Measurements from ENCODE around the gene AMIGO1. TPM values are rescaled to one million over a fixed set of nuclear protein-coding genes. Genes with fewer than 3 reads are reported as not detected.
A peak's percentile ranks its signal among the peaks of the same experiment; 100 is the strongest.

The AMIGO1 gene
- polyA plus RNA-seq, 4 donors = 8.0 to 9.1 (median 9.0) TPM

GRCh38 chr1:109532365-109533136, 23.0 kb upstream of the AMIGO1 start:
- DNase-seq (ENCODE audit: low read depth in 4 of 4, low spot score in 3 of 4) = peak in 2 of 4 donors; percentile 67 to 77

- no peak for DNase-seq (ENCODE audit: low read depth in 4 of 4, low spot score in 3 of 4)
Measured at GRCh38 chr1:109531826-109532364, 22.4 kb upstream of the AMIGO1 start.

GRCh38 chr1:109531380-109531779, 21.9 kb upstream of the AMIGO1 start:
- DNase-seq (ENCODE audit: low read depth in 4 of 4, low spot score in 3 of 4) = no peak

DNA sequence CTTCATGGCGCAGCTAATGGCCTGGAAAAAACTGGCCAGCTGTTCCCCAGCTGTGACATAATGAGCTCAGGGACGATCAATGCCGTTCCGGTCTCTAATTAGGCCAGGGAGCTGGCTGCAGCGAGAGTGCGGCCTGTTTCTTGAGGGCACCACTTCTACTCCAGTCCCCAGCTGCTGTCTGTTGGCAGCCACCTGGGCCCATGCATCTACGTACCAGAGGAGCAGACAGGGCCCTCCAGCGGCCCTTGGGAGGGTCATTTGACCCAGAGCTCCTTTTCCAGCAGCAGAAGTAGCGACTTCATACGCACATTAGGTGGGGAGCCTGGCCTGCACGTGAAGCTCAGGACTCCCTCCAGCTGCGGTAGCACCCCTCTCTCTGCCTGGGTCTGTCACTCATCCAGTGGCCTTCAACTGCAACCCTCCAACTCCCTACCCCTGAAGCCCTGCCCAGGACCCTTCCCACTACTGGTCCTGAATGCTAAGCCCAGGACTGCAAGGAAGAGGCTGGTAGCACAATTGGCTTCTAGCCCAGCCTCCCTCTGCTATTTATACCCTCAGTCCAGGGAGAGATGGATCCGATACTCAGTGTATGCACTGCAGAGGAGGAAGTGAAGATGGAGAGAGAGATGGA, 21.0 kb upstream of the AMIGO1 start:
- no peak for DNase-seq (ENCODE audit: low read depth in 4 of 4, low spot score in 3 of 4)

DNA sequence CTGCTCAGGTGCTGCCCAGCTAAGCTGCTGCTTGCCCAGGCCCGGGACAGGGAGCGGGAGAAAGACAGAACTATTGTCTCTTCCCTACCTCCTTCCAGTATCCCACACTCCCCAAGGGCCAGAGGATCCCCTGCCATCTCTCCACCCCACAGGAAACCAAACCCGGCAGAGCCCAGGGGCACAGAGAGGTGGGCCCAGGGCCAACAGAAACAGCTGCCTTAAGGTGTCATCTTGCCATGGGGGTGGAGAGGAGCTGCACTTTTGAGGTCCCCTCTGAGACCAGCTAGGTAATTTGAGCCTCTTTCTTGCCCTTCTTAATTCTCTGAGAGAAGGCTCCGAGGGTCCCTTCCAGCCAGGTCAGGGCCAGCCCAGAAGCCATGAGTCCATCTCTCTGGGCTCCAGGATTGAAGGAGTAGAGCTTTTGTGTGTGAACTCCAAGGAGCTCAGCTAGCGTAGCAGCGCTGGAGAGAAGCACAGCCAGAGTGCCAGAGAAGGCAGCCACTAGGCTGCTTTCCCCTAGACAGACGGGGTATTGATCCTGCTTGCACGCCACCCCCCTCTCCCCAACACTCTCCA, 20.4 kb upstream of the AMIGO1 start:
- DNase-seq (ENCODE audit: low read depth in 4 of 4, low spot score in 3 of 4) = no peak

DNA sequence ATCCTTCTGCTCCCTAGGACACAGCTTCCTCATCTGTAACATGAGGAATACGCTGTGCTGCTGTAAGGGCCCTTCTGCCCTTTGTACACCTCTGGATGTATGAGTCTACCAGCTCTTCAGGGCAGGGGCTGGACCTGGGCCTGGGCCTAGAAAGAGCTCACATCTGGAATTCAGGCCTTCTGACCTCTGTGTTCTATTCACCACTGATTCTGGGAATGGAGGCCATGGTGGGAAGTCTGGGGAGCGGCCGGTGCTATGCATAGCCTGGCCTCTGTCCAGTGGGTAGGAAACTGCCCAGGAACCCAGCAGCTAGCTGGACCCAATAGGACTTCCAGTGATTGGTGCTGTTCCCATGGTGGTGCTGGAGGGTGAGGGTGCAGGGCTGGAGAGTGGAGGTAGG, 19.2 kb upstream of the AMIGO1 start:
- no peak for DNase-seq (ENCODE audit: low read depth in 4 of 4, low spot score in 3 of 4)

GRCh38 chr1:109527846-109528695, 18.5 kb upstream of the AMIGO1 start:
- no peak for DNase-seq (ENCODE audit: low read depth in 4 of 4, low spot score in 3 of 4)

DNA sequence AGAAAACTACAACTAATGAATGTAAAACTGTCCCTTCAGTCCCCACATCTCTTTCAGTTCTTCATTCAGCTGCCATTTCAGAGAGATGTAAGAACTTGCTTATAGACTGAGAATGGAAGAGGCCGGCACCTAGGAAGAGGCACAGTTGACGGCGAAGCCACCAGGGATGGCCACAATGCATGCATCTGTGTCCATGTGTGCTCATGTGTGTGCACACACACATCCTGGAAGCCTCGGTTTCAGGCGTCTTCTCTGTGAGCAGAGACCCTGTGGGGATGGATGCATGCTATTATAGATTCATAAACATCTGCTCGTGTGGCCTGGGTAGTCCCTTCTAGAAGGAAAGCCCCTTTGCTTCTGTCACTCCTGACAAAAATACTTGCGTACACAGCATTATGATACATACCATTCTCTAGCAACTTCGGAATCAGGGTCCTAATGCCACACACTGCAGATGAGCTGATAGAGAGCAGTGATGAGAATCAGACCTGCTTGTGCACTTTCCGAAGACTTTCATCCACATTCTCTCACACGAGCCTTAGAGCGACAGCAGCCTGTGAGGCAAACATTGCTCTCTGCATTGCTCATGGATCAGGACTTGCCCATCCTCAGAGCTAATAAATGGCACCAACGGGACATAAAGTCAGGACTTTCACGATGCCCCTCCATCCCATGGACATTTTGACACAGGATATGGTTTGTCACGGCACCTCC, 17.7 kb upstream of the AMIGO1 start:
- DNase-seq (ENCODE audit: low read depth in 4 of 4, low spot score in 3 of 4) = no peak

GRCh38 chr1:109523706-109524105, 14.2 kb upstream of the AMIGO1 start:
- no peak for DNase-seq (ENCODE audit: low read depth in 4 of 4, low spot score in 3 of 4)

DNA sequence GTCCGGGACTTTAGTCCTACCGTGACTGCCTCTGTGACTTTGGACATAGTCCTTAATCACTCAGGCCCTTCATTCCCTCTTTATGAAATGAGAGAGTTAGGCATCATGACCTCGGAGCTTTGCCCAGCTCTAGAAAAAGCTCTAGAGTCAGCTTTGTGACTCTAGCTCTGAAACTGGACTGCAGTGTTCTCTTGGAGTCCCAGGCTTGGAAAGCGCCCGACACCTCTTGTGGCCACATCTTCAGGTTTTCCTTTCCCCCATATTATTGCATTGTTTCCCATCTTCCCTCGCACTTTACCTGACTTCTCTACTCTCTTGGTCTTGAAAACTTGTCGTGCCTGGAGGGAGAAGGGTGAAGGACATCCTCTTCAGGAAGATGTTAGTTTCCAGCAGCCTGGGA, 12.5 kb upstream of the AMIGO1 start:
- no peak for DNase-seq (ENCODE audit: low read depth in 4 of 4, low spot score in 3 of 4)

DNA sequence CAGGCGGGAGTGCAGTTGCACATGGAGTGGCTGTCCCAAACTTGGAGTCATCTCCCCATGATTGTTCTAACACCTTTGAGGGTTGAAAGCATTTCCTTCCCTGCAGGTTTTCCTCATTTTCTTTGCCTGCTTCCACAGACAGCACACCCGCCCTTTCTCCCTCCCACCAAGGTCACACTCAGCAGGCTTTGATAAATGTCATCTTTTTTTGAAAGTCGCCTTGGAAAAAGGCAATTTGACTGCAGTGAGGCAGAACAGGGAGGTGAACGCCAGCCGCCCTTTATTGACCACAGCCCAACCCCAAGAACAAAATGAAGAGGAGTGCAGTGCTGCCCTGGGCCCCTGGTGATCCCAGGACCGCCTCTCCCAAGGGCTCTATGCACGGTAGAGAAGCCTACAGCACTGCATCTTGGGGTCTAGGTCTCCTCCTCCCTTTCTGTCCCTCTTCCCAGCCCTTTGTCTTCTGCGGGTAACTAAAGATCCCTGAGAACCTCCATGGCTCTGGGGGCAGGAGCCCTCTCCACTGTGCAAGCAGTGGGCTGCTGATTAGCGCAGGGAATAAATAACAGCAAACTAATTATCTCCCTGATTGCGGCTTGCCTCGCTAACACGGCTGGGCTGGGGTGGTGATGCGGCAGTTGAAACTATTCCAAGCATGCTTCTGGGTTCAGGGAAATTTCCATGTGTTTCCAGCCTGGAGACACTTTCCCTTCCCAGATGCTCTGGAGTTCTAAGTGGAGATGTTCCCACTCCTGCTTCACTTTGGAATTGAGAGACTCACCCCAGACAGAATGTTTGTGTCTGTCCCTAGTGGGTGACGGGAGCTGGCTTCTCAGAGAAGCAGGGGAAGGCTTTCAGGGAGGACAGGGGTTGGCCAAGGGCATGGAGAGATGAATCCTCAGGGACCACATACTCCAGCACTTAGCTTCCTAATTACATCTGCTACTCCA, 11.8 kb upstream of the AMIGO1 start:
- DNase-seq (ENCODE audit: low read depth in 4 of 4, low spot score in 3 of 4) = no peak

- DNase-seq (ENCODE audit: low read depth in 4 of 4, low spot score in 3 of 4) = no peak
Measured at GRCh38 chr1:109517337-109517736, 7.8 kb upstream of the AMIGO1 start.

DNA sequence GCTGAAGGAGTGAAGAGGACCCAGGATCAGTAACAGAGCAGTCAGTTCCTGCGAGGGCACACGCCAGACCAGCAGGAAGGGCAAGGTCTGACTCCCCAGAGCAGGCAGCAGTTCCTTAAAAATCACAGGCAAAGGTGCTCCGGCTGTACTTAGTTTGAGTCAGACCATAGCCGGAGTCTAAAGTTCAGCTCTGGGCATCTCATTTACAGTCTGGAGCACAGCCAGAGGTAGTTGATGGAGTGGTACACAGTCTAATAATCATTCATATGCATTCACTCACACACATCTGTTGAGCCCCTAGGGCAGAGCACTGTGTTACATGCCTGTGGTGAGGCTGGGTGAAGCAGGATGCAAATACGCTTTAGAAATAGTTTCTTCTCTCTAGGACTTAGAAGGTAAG, 7.3 kb upstream of the AMIGO1 start:
- DNase-seq (ENCODE audit: low read depth in 4 of 4, low spot score in 3 of 4) = no peak

- DNase-seq (ENCODE audit: low read depth in 4 of 4, low spot score in 3 of 4) = no peak
Measured at GRCh38 chr1:109514846-109515245, 5.3 kb upstream of the AMIGO1 start.

GRCh38 chr1:109513110-109513710, 3.7 kb upstream of the AMIGO1 start:
- no peak for DNase-seq (ENCODE audit: low read depth in 4 of 4, low spot score in 3 of 4)

- DNase-seq (ENCODE audit: low read depth in 4 of 4, low spot score in 3 of 4) = no peak
Measured at GRCh38 chr1:109508873-109509175, 703 bp downstream of the AMIGO1 start.

- DNase-seq (ENCODE audit: low read depth in 4 of 4, low spot score in 3 of 4) = no peak
Measured at GRCh38 chr1:109508001-109508872, 1.3 kb downstream of the AMIGO1 start.

- DNase-seq (ENCODE audit: low read depth in 4 of 4, low spot score in 3 of 4) = no peak
Measured at GRCh38 chr1:109504974-109505373, 4.6 kb downstream of the AMIGO1 start.
